ENCODE results near the gene SCN5A. TPM values are rescaled to one million over a fixed set of nuclear protein-coding genes. Genes with fewer than 3 reads are reported as not detected.
A peak's percentile ranks its signal among the peaks of the same experiment; 100 is the strongest.

Gene SCN5A
- total RNA-seq, 1 donor from 2014 or later: 3.5 TPM

DNA sequence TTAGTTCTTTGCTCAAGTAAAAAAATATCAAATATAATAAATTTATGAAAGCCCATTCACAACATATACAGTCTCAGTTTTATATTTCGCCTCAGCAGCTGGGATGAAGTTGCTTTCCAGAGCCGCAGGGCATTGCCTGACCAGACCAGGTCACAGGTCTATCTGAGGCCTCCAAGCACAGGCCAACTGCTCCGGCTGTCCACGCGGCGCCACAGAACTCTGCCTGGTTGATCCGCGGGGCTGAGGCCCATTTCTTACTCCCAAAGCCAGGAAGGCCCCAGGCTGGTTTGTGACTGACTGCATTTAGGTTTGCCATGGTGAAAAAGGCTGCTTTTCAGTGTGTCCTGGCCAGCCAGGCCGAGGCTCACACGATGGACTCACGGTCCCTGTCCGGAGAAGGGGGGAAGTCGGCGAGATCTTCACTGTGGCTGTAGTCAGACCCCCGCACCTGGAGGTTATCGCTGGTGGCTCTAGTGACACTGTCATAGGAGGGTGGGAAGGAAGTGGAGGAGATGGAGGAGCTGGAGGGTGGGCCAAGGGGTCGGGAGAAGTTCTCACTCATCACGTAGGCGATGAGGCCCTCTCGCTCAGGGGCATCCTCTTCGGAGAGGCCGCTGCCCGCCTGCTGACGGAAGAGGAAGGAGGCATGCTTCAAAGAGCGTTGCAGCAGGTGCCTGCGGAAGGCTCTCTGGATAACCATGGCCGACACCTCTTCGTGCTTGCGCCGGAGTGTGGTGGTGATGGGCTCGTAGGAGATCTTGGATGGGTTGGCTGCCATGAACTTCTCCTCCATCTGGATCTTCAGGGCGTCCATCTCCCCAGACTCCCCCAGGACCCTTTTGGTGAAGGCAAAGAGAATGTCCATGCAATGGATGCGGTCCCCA, 99.3 kb downstream of the SCN5A start:
- peak; percentile 60 for DNase-seq (ENCODE audit: extremely low spot score, unreplicated experiment)
- Mint-ChIP-seq H3K27ac (no peak overlapping the region), H3K9me3 (no peaks in the 10 kb centered on the region), H3K27me3 (peaks cover 3% of the 10 kb centered on the region), H3K4me1 (ENCODE audit: unreplicated experiment) (no peaks in the 10 kb centered on the region), H3K4me3 (no peak overlapping the region), H3K36me3 (no peaks in the 10 kb centered on the region)
- TF ChIP-seq, protein P1, sequence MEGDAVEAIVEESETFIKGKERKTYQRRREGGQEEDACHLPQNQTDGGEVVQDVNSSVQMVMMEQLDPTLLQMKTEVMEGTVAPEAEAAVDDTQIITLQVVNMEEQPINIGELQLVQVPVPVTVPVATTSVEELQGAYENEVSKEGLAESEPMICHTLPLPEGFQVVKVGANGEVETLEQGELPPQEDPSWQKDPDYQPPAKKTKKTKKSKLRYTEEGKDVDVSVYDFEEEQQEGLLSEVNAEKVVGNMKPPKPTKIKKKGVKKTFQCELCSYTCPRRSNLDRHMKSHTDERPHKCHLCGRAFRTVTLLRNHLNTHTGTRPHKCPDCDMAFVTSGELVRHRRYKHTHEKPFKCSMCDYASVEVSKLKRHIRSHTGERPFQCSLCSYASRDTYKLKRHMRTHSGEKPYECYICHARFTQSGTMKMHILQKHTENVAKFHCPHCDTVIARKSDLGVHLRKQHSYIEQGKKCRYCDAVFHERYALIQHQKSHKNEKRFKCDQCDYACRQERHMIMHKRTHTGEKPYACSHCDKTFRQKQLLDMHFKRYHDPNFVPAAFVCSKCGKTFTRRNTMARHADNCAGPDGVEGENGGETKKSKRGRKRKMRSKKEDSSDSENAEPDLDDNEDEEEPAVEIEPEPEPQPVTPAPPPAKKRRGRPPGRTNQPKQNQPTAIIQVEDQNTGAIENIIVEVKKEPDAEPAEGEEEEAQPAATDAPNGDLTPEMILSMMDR (conservative IDR thresholded peaks at IDR 0.05): no peak

DNA sequence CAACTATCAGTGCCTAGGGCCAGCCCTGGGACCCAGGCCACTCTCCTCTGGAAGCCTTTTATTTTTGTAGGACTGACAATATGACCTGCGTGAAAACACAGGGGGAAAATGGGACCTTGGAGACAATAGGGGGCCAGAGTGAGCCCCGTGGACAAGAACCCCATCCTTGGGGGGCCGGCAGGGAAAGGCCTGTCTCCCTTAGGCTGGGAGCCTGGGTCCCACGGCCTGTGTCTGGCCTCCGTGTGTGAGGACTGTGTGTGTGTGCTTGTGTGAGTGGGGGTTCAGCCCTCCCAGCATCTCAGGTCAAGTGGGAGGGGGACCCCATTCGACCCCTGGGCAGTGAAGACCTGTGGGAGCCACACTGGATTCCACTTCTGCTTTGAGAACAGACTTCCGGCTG, 100.0 kb downstream of the SCN5A start:
- DNase-seq (ENCODE audit: extremely low spot score, unreplicated experiment): peak; percentile 58
- Mint-ChIP-seq H3K27me3 (peaks cover 3% of the 10 kb centered on the region), H3K4me1 (ENCODE audit: unreplicated experiment) (no peaks in the 10 kb centered on the region), H3K27ac (no peak overlapping the region), H3K4me3 (no peak overlapping the region), H3K9me3 (no peaks in the 10 kb centered on the region), H3K36me3 (no peaks in the 10 kb centered on the region)
- TF ChIP-seq, protein P1 (conservative IDR thresholded peaks at IDR 0.05): no peak

DNA sequence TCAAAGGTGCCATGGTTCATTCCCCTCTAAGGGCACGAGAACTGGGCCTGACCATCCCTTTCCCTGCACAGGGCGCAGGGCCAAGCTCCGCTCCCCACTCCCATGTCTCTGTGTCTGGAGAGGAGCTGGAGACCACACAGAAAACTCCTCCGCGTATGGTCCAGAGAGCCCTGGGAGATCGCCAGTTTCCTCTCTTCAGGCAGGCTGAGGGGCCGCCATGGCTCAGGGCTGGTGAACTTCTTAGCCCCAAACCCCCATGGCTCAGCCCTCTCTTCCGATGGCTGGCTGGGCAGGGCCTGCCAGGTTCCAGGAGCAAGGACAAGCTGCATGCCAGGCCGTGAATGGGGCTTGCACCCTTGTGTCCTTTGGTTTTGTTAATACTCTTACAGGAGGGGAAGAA, 100.4 kb downstream of the SCN5A start:
- no peaks in the 10 kb centered on the region for H3K4me1 Mint-ChIP-seq (ENCODE audit: unreplicated experiment)
- TF ChIP-seq, protein P1 (conservative IDR thresholded peaks at IDR 0.05): no peak
- no peak overlapping the region for H3K27ac Mint-ChIP-seq
- no peak overlapping the region for H3K4me3 Mint-ChIP-seq
- H3K27me3 Mint-ChIP-seq: peaks cover 3% of the 10 kb centered on the region
- no peak for DNase-seq (ENCODE audit: extremely low spot score, unreplicated experiment)
- no peaks in the 10 kb centered on the region for H3K9me3 Mint-ChIP-seq
- H3K36me3 Mint-ChIP-seq: no peaks in the 10 kb centered on the region

- no peaks in the 10 kb centered on the region for H3K4me1 Mint-ChIP-seq (ENCODE audit: unreplicated experiment)
- no peak overlapping the region for H3K27ac Mint-ChIP-seq
- peaks cover 3% of the 10 kb centered on the region for H3K27me3 Mint-ChIP-seq
- no peaks in the 10 kb centered on the region for H3K9me3 Mint-ChIP-seq
- TF ChIP-seq, protein P1 (conservative IDR thresholded peaks at IDR 0.05): no peak
- peak; percentile 64 for DNase-seq (ENCODE audit: extremely low spot score, unreplicated experiment)
- no peak overlapping the region for H3K4me3 Mint-ChIP-seq
- H3K36me3 Mint-ChIP-seq: no peaks in the 10 kb centered on the region
Observed at GRCh38 chr3:38548154-38548931, 101.1 kb downstream of the SCN5A start.

DNA sequence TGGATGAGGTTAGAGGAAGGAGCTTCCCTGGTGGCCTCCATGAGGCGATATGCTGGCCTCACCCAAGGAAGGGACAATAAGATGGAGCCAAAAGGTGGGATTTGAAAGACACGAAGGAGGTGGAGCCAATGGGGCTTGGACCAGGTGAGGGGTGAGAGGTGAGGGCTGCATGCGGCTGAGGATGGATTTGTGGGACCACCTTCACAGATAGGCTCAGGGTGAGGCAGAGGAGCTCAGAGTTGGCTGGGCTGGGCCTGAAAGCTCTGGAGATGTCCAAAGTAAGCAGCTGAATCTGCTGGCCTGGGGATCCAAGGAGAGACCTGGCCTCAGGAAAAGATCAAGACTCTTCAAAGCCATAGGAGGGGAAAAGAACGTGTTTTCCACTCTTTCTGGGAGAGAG, 103.5 kb downstream of the SCN5A start:
- H3K4me3 Mint-ChIP-seq: no peak overlapping the region
- TF ChIP-seq, protein P1 (conservative IDR thresholded peaks at IDR 0.05): no peak
- H3K27me3 Mint-ChIP-seq: peaks cover 3% of the 10 kb centered on the region

More for the DNA sequence above, 103.5 kb downstream of the SCN5A start:
- no peaks in the 10 kb centered on the region for H3K36me3 Mint-ChIP-seq
- H3K9me3 Mint-ChIP-seq: no peaks in the 10 kb centered on the region
- H3K27ac Mint-ChIP-seq: no peak overlapping the region
- no peaks in the 10 kb centered on the region for H3K4me1 Mint-ChIP-seq (ENCODE audit: unreplicated experiment)
- no peak for DNase-seq (ENCODE audit: extremely low spot score, unreplicated experiment)
